Bronchial epithelial cell (primary cell): ENCODE results near the gene LCP2. TPM values are rescaled to one million over a fixed set of nuclear protein-coding genes. Genes with fewer than 3 reads are reported as not detected.

Experiments used
- DNase-seq: peaks from one replicate; pipeline ENCODE4 v3.0.0-alpha.2; 2010; ENCODE audit warnings: low read depth
- FAIRE-seq: peaks from 2 replicates; lab custom pipeline; 2011; peaks lifted over from hg19 to GRCh38; lab: Jason Lieb, UNC
- H3K27me3 ChIP-seq: 2 replicates; pipeline ENCODE4 v1.5.1; 2011; ENCODE audit warnings: low read length; ENCODE audit not compliant: control insufficient read depth, insufficient read depth
- H3K36me3 ChIP-seq: 2 replicates; pipeline ENCODE4 v1.5.1; 2011; ENCODE audit warnings: low read length; ENCODE audit not compliant: control insufficient read depth, insufficient read depth
- H3K4me3 ChIP-seq: 2 replicates; pipeline ENCODE4 v1.5.1; 2011; ENCODE audit warnings: mild to moderate bottlenecking, low read depth, low read length, control low read depth
- CTCF ChIP-seq: IDR thresholded peaks from 2 replicates; pipeline ENCODE4 v1.5.1; 2011; ENCODE audit warnings: mild to moderate bottlenecking, moderate library complexity, low read length, control low read depth, inconsistent platforms; ENCODE audit not compliant: insufficient read depth, severe bottlenecking
- total RNA-seq: library from RNA; depleted of rRNA; stranded (reverse); fragments of >200 nt; gene quantifications from 2 replicates; pipeline ENCODE4 v1.2.1, GENCODE V29; 2014

The LCP2 gene
- total RNA-seq, 1 donor from 2014 or later = not detected

GRCh38 chr5:170294057-170294456, 3.5 kb downstream of the LCP2 start:
- H3K4me3 ChIP-seq = no peak overlapping the region
- H3K36me3 ChIP-seq = no peaks in the 10 kb centered on the region
- no peak for DNase-seq
- no peaks in the 10 kb centered on the region for H3K27me3 ChIP-seq
- FAIRE-seq = no peak
- no peak for TF ChIP-seq CTCF

- no peak for TF ChIP-seq CTCF
- no peaks in the 10 kb centered on the region for H3K36me3 ChIP-seq
- no peaks in the 10 kb centered on the region for H3K27me3 ChIP-seq
- FAIRE-seq = no peak
- H3K4me3 ChIP-seq = no peak overlapping the region
- no peak for DNase-seq
Measured at GRCh38 chr5:170293273-170293672, 4.3 kb downstream of the LCP2 start.

- H3K4me3 ChIP-seq = no peak overlapping the region
- FAIRE-seq (no peak), DNase-seq (no peak)
- no peaks in the 10 kb centered on the region for H3K36me3 ChIP-seq
- H3K27me3 ChIP-seq = no peaks in the 10 kb centered on the region
- TF ChIP-seq CTCF = no peak
Measured at GRCh38 chr5:170292179-170293104, 5.1 kb downstream of the LCP2 start.

- Histone ChIP-seq H3K4me3 (no peak overlapping the region), H3K27me3 (no peaks in the 10 kb centered on the region), H3K36me3 (no peaks in the 10 kb centered on the region)
- DNase-seq = no peak
- TF ChIP-seq CTCF = no peak
- FAIRE-seq = no peak
Measured at GRCh38 chr5:170290498-170290897, 7.1 kb downstream of the LCP2 start.

GRCh38 chr5:170289764-170290163, 7.8 kb downstream of the LCP2 start:
- Histone ChIP-seq H3K4me3 (no peak overlapping the region), H3K36me3 (no peaks in the 10 kb centered on the region), H3K27me3 (no peaks in the 10 kb centered on the region)
- DNase-seq (no peak), FAIRE-seq (no peak)
- TF ChIP-seq CTCF = no peak

GRCh38 chr5:170289121-170289520, 8.5 kb downstream of the LCP2 start:
- no peaks in the 10 kb centered on the region for H3K27me3 ChIP-seq
- no peaks in the 10 kb centered on the region for H3K36me3 ChIP-seq
- no peak overlapping the region for H3K4me3 ChIP-seq
- no peak for DNase-seq
- no peak for TF ChIP-seq CTCF
- no peak for FAIRE-seq
